IMR-90 (cell line): ENCODE measurements around the gene ZNF236. TPM values are rescaled to one million over a fixed set of nuclear protein-coding genes. Genes with fewer than 3 reads are reported as not detected.

Source experiments
- ATAC-seq: fragments of 200-7000 bp; cut with Tn5 transposase; 2 replicates; pipeline ENCODE4 v1.9.1; 2020; ENCODE audit warnings: low read depth, mild to moderate bottlenecking, moderate library complexity
- BruUV-seq: library from RNA; stranded (reverse); fragments of 400-500 nt; replicated peaks from 2 replicates; lab custom pipeline; 2021; lab: Mats Ljungman, UMichigan
- CTCF ChIA-PET: fragments of 300-600 bp; formaldehyde crosslinking; extraction: SDS; loops from one replicate; lab custom pipeline; 2021; ENCODE audit warnings: antibody characterized with exemption; lab: Yijun Ruan, JAX
- POLR2A ChIA-PET: fragments of 300-600 bp; sonication (Branson Sonifier 250); formaldehyde crosslinking; loops from one replicate; lab custom pipeline; 2022; ENCODE audit warnings: antibody characterized with exemption; ENCODE audit not compliant: unreplicated experiment; lab: Charles Lee
- DNase-seq: peaks from one replicate; pipeline ENCODE4 v3.0.0; 2013
- H2AFZ ChIP-seq: replicated peaks from 2 replicates; pipeline ENCODE3; 2013; ENCODE audit warnings: low read length, mild to moderate bottlenecking; ENCODE audit not compliant: poor library complexity
- H2AK5ac ChIP-seq: 2 replicates; pipeline ENCODE4 v1.6.1; 2013; ENCODE audit warnings: low read depth, low read length, inconsistent platforms
- H2AK9ac ChIP-seq: replicated peaks from 2 replicates; pipeline ENCODE3; 2013; ENCODE audit warnings: mild to moderate bottlenecking, low read depth, low read length, moderate library complexity; ENCODE audit not compliant: poor library complexity
- H2BK120ac ChIP-seq: 2 replicates; pipeline ENCODE4 v1.6.1; 2013; ENCODE audit warnings: low read depth, low read length, inconsistent platforms
- H2BK15ac ChIP-seq: 3 replicates; pipeline ENCODE4 v1.6.1; 2013; ENCODE audit warnings: low read depth, low read length, inconsistent platforms
- H2BK20ac ChIP-seq: 2 replicates; pipeline ENCODE4 v1.6.1; 2013; ENCODE audit warnings: low read depth, mild to moderate bottlenecking, inconsistent platforms, low read length, moderate library complexity
- H2BK5ac ChIP-seq: 2 replicates; pipeline ENCODE4 v1.6.1; 2013; ENCODE audit warnings: mild to moderate bottlenecking, low read depth, low read length, inconsistent platforms; ENCODE audit not compliant: poor library complexity, severe bottlenecking
- H3K14ac ChIP-seq: replicated peaks from 2 replicates; pipeline ENCODE4 v1.6.1; 2013; ENCODE audit warnings: low read depth, low read length, inconsistent platforms
- H3K18ac ChIP-seq: 2 replicates; pipeline ENCODE4 v1.6.1; 2013; ENCODE audit warnings: low read depth, low read length, control low read depth
- H3K23ac ChIP-seq: 2 replicates; pipeline ENCODE4 v1.6.1; 2013; ENCODE audit warnings: low read depth, low read length, inconsistent platforms
- H3K27ac ChIP-seq: 2 replicates; pipeline ENCODE4 v1.5.1; 2013; ENCODE audit warnings: mild to moderate bottlenecking, control low read depth, low read length; ENCODE audit not compliant: insufficient read depth
- H3K27me3 ChIP-seq: 2 replicates; pipeline ENCODE4 v1.6.1; 2013; ENCODE audit warnings: low read length; ENCODE audit not compliant: control insufficient read depth, insufficient read depth
- H3K36me3 ChIP-seq: 2 replicates; pipeline ENCODE4 v1.6.1; 2013; ENCODE audit warnings: low read length, mixed read lengths; ENCODE audit not compliant: control insufficient read depth, insufficient read depth
- H3K4ac ChIP-seq: 2 replicates; pipeline ENCODE4 v1.6.1; 2013; ENCODE audit warnings: low read depth, low read length, inconsistent platforms
- H3K4me1 ChIP-seq: 2 replicates; pipeline ENCODE4 v1.6.1; 2013; ENCODE audit warnings: low read length, mixed read lengths; ENCODE audit not compliant: control insufficient read depth, insufficient read depth
- H3K4me2 ChIP-seq: 2 replicates; pipeline ENCODE4 v1.6.1; 2013; ENCODE audit warnings: low read depth, mild to moderate bottlenecking, control low read depth, low read length, moderate library complexity
- H3K4me3 ChIP-seq: 2 replicates; pipeline ENCODE4 v1.5.1; 2013; ENCODE audit warnings: low read depth, mild to moderate bottlenecking, control low read depth, low read length, moderate library complexity; ENCODE audit not compliant: insufficient read depth
- H3K56ac ChIP-seq: 2 replicates; pipeline ENCODE4 v1.6.1; 2013; ENCODE audit warnings: low read length, inconsistent platforms; ENCODE audit not compliant: insufficient read depth; ENCODE audit errors: extremely low read depth
- H3K79me1 ChIP-seq, 2 experiments: 2 replicates each; pipeline ENCODE4 v1.6.1; 2013; ENCODE audit warnings: low read length in 2 of 2, inconsistent platforms in 1 of 2, low read depth in 1 of 2
- H3K9ac ChIP-seq: 2 replicates; pipeline ENCODE4 v1.6.1; 2013; ENCODE audit warnings: low read depth, low read length, control low read depth
- H3K9me1 ChIP-seq: 2 replicates; pipeline ENCODE4 v1.6.1; 2013; ENCODE audit warnings: low read length, inconsistent platforms; ENCODE audit not compliant: insufficient read depth
- H3K9me3 ChIP-seq: 2 replicates; pipeline ENCODE4 v1.6.1; 2013; ENCODE audit warnings: low read length; ENCODE audit not compliant: control insufficient read depth, insufficient read depth
- H4K20me1 ChIP-seq: 2 replicates; pipeline ENCODE4 v1.6.1; 2013; ENCODE audit warnings: low read length, inconsistent platforms; ENCODE audit not compliant: insufficient read depth
- H4K5ac ChIP-seq: 2 replicates; pipeline ENCODE4 v1.6.1; 2013; ENCODE audit warnings: mild to moderate bottlenecking, low read depth, low read length, control low read depth
- H4K8ac ChIP-seq, 2 experiments: 2 replicates each; pipeline ENCODE4 v1.6.1; 2013; ENCODE audit warnings: low read depth in 2 of 2, low read length in 2 of 2, control low read depth in 1 of 2, inconsistent platforms in 1 of 2
- H4K91ac ChIP-seq: 2 replicates; pipeline ENCODE4 v1.6.1; 2013; ENCODE audit warnings: low read depth, low read length, inconsistent platforms; ENCODE audit not compliant: insufficient read depth
- CEBPB ChIP-seq: IDR thresholded peaks from 2 replicates; pipeline ENCODE4 v1.6.1; 2012; ENCODE audit warnings: low read depth, low read length, improper control_type of control experiment
- ELK1 ChIP-seq: fragments of 150-350 bp; IDR thresholded peaks from 2 replicates; pipeline ENCODE4 v1.6.1; 2016; ENCODE audit warnings: low read depth, mild to moderate bottlenecking, low read length, moderate library complexity, borderline replicate concordance
- USF2 ChIP-seq: fragments of 150-350 bp; IDR thresholded peaks from 2 replicates; pipeline ENCODE4 v1.6.1; 2017; ENCODE audit warnings: mild to moderate bottlenecking, antibody characterized with exemption, low read length, low read depth
- WGBS, 2 experiments: methylation state at CpG; one replicate each; pipeline versions ENCODE4 v1.1.5 to v1.1.7; 2013; ENCODE audit warnings: missing lambda C conversion rate in 2 of 2; ENCODE audit not compliant: insufficient read length in 1 of 2; ENCODE audit errors: extremely low coverage in 2 of 2; 5-methylcytosine and 5-hydroxymethylcytosine counted together
- dilution Hi-C: fragments of 300-500 bp; cut with HindIII; formaldehyde crosslinking; loops from one replicate; pipeline ENCODE4 v1.14.3; 2018; ENCODE audit warnings: low sequenced_read_pairs; ENCODE audit not compliant: unreplicated experiment
- in situ Hi-C: fragments of 300-500 bp; cut with MboI; formaldehyde crosslinking; loops from 3 replicates; pipeline ENCODE4 v1.14.3; 2019; ENCODE audit warnings: low sequenced_read_pairs, inconsistent platforms, mixed read lengths
- intact Hi-C: fragments of 100-400 bp; cut with micrococcal nuclease; formaldehyde crosslinking; loops from 2 replicates; pipeline ENCODE4 v1.10.0; 2022
- polyA plus RNA-seq, 3 experiments: library from polyadenylated mRNA; depleted of rRNA; stranded (reverse); fragments of >200 nt; gene quantifications; 2 replicates each; pipeline ENCODE4 v1.2.3, GENCODE V29; 2012; ENCODE audit warnings: low replicate concordance in 1 of 3
- total RNA-seq: library from RNA; depleted of rRNA; stranded (reverse); fragments of >200 nt; gene quantifications from 2 replicates; pipeline ENCODE4 v1.2.3, GENCODE V29; 2012

The ZNF236 gene
- total and polyA plus RNA-seq, 2 of the 4 experiments (the other 2 are of a cell fraction) = 3.6 to 9.7 TPM

GRCh38 chr18:77015169-77015568 is 192.8 kb downstream of the ZNF236 start:
- no peak overlapping the region for H4K8ac ChIP-seq
- ChIA-PET POLR2A (no interaction called here), CTCF (no interaction called here)
- no peak overlapping the region for H3K23ac ChIP-seq
- no peak overlapping the region for H3K56ac ChIP-seq
- no peaks in the 10 kb centered on the region for H3K79me1 ChIP-seq
- DNase-seq (no peak), ATAC-seq (no peak)
- H3K4me3 ChIP-seq = no peak overlapping the region
- H3K14ac ChIP-seq = no peak overlapping the region
- no peaks in the 10 kb centered on the region for H3K4me1 ChIP-seq
- H3K27ac ChIP-seq = no peak overlapping the region
- H2BK120ac ChIP-seq = no peak overlapping the region
- BruUV-seq = no TSS peak
- H3K4me2 ChIP-seq = no peak overlapping the region
- WGBS, 2 experiments = 17% methylated on average over 2 of the region's 4 CpGs; no CpG with 5 or more reads in 1 of the 2 experiments
- no peak overlapping the region for H4K5ac ChIP-seq
- no peak overlapping the region for H2BK15ac ChIP-seq
- H2AK9ac ChIP-seq = no peak overlapping the region
- in situ Hi-C loops (no loop called here), dilution Hi-C loops (no loop called here), intact Hi-C loops (no loop called here)
- no peak overlapping the region for H4K91ac ChIP-seq
- H2BK20ac ChIP-seq = no peak overlapping the region
- no peaks in the 10 kb centered on the region for H3K9me1 ChIP-seq
- TF ChIP-seq CEBPB (peak; percentile 55; the same call in 1 of the 2 replicates), USF2 (no peak), ELK1 (no peak)
- no peak overlapping the region for H3K4ac ChIP-seq
- H3K36me3 ChIP-seq = peaks cover 3% of the 10 kb centered on the region; the same call in 1 of the 2 replicates
- H3K9me3 ChIP-seq = no peaks in the 10 kb centered on the region
- no peak overlapping the region for H3K9ac ChIP-seq
- H2AFZ ChIP-seq = no peak overlapping the region
- no peak overlapping the region for H3K18ac ChIP-seq
- no peaks in the 10 kb centered on the region for H4K20me1 ChIP-seq
- H2BK5ac ChIP-seq = no peak overlapping the region
- no peaks in the 10 kb centered on the region; the same call in 1 of the 2 replicates for H3K27me3 ChIP-seq
- H2AK5ac ChIP-seq = no peak overlapping the region
